SH-SY5Y (cell line): Measurements from ENCODE around the gene SLC23A1.

Experiments
- GATA2 ChIP-seq: IDR thresholded peaks from 2 replicates; pipeline ENCODE4 v1.6.1; 2011; ENCODE audit warnings: mild to moderate bottlenecking, low read depth, low read length
- GATA3 ChIP-seq: IDR thresholded peaks from 2 replicates; pipeline ENCODE4 v1.6.1; 2011; ENCODE audit warnings: low read depth, mild to moderate bottlenecking, low read length, moderate library complexity

- no peak for TF ChIP-seq GATA2
- TF ChIP-seq GATA3: no peak
Measured at GRCh38 chr5:139401546-139401945, 18.4 kb upstream of the SLC23A1 start.
